Activated gamma-delta T cell (primary cell): ENCODE measurements around the gene MTARC2.

Experiments
- DNase-seq: peaks from one replicate; lab custom pipeline; 2025; lab: John Stamatoyannopoulos, UW

The MTARC2 gene

DNA sequence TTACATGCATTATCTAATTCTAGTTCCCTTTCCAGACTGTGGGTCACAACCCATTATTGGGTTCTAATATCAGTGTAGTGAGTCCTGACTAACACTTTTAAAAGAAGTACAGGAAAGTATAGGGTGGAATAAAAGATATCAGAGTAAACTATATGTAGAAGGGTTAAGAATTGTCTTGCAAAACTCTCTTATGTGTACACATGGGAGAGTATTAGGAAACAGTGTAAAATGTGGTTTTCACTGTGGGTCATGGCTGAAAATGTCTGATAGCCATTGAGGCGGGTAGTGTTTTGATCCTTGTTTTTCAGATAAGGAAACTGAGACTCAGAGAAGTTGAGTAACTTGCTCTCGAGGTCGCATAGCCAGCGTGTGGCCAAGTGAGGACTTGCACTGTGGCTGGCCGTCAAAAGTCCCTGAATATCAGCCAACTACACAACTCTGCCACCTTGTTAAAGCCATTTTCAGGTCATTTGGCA is 20.0 kb downstream of the MTARC2 start:
- DNase-seq: no peak

DNA sequence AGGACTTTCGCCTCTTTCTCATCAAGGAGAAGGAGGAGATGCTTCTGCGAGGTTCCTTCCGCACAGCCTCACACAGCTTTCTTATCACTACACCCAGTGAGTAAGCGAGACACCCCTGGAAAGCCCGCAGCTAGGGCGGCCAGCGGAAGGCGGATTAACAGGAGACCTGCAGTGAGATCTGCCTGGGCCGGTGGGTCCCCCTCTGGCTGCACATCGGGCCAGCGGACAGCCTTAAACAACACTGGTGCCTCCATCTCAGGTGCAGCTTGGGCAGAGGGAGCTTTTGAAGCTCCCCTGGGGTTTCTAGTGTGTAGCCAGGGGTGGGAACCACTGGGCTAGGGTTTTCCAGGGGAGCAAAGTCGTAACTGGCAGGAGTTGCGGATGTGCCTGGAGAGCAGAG is 21.1 kb downstream of the MTARC2 start:
- DNase-seq: no peak

DNA sequence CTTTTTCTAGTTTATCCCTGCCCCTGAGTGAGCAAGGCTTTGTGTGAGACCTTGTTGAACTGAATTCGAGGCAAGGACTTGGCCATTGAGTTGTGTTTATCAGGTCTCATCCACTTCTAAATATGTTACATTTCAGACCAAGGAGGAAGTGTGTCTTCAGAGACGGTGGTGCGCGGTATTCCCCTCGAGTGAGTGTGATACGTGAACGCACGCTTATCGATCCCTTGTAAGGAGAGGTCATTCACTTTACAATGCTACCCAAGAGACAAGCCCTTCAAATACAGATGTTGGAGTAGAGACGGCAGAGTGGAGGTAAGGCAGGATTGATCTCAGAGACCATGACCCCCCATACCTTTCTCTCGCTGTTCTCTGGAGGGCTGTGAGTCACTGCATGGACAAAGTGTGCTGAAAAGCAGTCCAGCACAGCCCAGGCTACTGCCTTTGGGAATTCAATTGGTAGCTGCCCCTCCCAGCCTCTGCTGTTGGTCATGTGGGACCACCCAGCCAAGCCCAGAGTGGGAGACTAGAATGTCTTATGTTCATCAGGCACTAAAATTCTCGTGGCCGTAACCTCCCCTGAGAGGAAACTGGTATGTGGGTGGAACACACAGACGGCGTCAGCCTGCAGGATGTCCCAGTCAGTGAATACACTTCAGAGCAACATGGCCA is 22.3 kb downstream of the MTARC2 start:
- no peak for DNase-seq

DNA sequence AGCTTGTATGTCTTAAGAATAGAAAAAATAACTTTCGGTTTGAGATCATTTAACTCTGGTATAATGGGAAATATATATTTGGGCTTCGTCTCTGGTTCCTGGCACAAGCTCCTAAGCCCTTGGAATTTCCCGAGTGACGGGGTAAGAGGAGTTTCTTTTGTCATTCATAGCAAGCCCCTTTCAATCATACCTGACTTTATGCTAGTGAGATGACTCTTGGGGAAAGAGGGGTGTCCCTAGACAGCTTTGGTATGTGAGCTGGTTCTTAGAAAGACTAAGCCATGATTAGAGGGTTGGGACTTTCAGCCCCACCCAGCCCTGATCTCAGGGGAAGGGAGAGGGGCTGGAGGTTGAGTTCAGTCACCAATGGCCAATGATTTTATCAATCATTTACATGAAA is 24.7 kb downstream of the MTARC2 start:
- DNase-seq: no peak

DNA sequence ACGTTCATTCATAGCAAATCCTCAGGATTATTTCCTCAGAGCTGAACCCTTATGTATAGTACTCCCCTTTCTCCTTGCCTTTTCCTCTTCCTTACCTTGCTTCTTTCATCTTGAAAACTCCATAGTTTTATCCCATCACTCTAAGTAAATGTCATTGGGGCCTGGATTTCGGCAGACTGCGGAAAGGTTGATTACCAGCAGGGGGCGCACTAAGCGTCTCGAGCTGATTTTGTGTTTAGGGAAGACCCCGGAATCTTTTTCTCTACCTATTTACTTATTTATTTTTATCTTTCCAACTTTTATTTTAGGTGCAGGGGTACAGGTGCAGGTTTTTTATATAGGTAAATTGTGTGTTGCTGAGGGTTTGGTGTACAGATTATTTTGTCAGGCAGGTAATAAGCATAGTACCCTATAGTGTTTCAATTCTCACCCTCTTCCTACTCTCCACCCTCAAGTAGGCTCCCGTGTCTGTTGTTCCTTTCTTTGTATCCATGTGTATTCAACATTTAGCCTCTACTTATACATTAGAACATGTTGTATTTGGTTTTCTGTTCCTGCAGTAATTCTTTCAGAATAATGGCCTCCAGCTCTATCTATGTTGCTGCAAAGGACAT is 27.2 kb downstream of the MTARC2 start:
- DNase-seq: no peak

DNA sequence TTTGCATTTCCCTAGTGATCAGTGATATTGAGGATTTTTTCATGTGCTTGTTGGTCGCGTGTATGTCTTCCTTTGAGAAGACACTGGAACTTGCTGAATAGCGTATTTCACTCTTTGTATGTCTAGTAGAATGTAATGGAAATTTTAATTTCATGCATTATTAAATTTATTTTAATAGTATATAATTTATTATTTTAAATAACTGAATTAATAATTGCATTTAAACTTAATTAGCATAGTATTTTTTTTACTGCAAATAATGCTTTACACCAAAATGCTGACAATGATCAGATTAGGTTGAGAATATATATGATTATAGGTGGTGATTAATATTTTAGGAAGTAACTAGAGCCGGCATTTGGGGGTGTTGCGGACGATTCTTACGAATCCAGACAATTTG is 28.1 kb downstream of the MTARC2 start:
- DNase-seq: no peak

DNA sequence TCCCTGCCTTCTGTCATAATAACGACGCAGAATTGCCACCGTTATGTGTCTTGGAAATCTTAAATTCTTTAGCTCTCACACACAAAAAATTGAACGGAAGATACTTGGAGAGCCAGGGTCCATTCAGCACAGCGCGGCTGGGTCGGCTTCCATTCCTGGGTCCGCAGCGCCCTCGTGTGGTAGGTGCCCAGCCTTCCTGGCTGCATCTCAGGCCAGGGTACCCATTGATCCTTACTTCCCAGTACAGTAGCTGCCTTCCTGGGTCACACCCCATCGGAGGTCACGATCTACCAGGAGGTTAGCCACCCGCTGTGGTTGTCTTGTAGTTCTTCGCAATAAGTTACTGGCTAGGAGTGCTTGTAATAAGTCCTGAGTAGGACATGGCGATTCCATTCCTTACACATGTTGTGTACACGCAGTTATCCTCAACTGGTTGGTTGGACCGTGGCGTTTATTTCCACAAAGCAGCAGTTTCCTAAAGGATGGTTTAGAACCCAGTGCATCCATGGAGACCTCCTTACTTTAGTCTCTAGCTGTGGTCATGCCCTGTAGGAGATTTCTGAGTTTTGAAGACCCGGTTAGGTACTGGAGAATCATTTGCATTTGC is 28.7 kb downstream of the MTARC2 start:
- DNase-seq: no peak

DNA sequence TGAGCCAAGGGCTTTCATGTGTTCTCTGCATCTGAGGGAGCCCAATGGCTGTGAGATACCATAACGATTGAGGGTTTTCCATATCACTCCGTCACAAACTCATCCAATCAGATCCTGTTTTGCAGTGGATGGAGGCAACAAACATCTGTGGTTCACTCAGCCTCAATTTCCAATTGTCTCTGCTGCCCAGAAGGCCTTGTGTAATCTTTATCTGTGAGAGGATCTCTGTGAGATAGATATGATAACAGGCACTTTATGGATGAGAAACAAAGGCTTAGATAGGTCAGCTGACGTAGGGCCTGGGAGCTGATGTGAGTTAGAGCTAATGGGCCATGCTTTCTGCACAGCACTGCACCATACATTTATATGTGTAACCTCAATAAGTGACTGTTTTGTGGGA is 35.3 kb downstream of the MTARC2 start:
- no peak for DNase-seq

DNA sequence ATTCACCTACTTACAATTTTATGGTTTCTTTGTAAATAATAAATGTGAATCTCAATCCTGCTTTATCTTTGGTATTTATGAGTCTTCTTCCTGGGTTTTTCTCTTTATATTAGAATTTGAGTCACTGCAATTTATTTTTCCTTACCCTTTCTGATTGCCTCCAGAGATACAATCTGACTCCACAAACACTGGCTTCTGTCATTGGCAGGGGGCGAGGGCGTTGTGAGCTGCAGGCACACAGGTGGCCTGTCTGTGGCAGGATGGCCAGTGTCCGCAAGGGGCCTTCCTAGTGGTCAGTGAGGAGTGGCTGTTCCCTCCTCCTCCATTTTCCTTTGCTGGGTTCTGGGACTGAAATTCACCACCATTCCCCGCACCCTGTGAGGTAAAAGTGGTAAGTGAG is 36.6 kb downstream of the MTARC2 start:
- no peak for DNase-seq

DNA sequence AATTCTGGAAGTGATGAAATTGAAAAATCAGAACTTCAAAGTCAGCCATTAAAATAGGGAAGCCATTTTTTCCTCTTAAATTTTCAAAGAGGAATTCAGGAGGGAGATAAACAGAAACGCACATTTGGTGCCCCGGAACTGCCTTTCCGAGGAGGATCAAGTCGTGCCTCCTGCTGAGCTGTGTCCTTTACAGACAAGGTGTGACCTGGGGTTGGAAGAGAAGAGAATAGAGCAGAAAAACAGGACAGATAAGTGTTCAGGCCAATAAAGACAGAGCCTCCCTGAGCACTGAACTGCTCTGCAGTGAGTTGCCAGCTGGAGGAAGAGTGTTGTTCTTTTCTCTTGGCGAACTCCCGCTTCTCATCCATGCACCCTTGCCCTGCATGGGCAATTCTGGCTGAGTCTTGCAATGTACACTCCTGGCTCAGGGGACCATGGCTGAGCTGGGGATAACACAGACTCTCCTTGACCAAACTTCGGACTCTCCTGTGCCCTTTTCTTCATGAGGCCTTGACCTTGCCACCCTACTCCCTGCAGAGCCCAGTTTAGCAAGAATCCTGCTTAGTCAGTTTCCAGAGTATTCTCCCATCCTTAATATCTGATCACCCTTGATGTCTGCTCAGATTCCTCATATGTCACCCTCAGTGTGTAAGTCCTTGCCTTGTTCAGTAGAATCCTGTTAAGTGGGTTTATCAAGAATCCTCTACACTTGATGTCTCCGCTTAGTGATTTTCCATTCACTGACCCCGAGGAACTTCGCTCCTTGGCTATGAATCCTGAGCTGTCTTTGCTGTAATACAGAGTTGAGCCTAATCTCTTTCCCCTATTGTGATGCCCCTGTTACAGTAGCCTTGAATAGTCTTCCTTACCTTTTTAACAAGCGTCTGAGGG is 37.3 kb downstream of the MTARC2 start:
- no peak for DNase-seq

DNA sequence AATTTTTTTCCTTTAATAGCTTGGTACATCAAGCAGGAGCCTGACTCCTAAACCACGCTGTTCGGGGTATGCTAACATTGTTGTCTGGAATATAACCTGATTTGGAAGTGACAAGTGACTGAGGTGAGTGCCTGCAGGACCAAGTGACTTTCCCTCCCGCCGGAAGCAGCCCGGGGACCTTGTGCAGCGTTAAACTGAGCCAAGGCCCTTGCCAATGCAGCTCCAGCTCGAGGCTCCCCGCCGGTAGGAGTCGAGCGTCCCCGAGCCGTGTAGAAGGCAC is 37.9 kb downstream of the MTARC2 start:
- no peak for DNase-seq

DNA sequence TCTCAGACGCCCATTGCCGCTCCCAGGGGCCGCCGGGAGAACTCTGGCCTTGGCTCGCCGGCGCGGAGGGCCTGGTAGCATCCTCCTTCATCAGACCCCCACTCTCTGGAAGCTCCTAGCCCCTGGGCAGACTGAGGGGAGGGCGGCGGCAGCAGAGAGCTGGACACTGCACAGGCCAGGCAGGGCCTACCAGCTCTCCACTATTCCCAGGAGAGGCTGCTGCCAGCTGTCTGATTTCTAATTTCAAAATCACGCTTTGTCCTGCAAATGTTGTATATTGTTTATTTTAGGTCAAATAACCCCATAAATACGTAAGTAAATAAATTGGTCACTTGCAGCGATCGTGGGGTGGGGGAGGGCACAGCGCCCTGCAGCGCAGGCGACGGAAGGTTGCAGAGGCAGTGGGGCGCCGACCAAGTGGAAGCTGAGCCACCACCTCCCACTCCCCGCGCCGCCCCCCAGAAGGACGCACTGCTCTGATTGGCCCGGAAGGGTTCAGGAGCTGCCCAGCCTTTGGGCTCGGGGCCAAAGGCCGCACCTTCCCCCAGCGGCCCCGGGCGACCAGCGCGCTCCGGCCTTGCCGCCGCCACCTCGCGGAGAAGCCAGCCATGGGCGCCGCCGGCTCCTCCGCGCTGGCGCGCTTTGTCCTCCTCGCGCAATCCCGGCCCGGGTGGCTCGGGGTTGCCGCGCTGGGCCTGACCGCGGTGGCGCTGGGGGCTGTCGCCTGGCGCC is 38.4 kb downstream of the MTARC2 start, which contains the start of gene MTARC1:
Gene MTARC1, plus strand, starts transcription at position 577 of the 732 bp plus-strand sequence. Its CDS starts 32 bp downstream, at position 609.
- DNase-seq: no peak

DNA sequence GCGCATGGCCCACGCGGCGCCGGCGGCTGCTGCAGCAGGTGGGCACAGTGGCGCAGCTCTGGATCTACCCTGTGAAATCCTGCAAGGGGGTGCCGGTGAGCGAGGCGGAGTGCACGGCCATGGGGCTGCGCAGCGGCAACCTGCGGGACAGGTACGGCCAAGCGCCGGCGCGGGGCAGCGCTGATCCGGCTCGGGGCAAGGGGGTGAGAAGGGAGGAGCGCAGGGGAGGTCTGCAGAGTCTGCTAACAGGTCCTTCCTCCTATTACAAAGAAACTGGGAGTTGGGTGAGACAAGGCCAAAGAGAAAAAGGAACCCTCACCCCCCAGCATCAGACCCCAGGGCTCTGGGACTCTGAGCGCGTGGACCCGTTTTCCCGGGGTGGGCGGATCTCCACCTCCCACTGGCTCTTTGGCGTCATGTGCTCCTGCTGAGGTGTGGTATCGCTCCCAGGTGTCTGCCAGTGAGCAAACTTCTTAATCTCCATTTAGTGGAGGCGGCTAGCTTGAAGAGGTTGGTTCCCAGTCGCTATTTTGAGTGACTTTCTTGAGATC is 39.0 kb downstream of the MTARC2 start:
- no peak for DNase-seq

DNA sequence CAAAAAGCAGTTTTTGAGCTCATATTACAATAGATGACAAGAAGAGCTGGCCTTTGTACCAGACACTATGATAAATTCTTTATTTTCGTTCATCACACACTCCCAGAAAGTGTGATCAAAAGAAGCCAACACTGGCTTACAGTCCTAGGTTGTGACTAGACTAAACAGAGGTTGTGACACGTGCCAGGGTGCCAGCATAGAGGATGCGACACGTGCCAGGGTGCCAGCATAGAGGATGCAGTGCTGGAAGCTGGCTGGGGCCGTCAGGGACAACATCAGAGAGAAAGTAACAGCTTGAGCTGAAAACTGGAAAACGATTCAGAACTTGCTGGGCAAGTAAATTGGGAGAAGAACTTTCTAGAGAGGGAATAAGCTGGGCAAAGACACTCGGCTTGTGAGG is 40.8 kb downstream of the MTARC2 start:
- no peak for DNase-seq

DNA sequence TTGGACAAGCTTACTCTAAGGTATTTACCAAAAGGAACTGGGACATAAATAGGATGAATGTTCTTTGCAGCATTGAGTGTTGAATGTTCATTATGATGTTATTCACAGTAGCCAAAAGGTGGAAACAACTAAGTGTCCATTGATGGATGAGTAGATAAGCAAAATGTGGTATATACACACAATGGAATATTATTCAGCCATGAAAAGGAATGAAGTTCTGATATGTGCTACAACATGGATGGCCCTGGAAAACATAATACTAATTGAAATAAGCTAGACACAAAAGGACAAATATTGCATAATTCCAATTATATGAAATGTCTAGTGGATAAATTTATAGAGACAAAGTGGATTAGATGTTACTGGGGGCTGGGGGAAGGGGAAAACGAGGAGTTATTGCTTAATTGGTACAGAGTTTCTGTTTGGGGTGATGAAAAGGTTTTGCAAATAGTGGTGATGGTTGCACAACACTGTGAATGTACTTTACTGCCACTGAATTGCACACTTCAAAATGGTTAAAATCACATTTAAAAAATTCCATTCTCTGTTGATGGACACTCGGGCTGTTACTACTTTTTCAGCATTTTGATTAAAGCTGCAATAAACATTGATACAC is 41.5 kb downstream of the MTARC2 start:
- no peak for DNase-seq

DNA sequence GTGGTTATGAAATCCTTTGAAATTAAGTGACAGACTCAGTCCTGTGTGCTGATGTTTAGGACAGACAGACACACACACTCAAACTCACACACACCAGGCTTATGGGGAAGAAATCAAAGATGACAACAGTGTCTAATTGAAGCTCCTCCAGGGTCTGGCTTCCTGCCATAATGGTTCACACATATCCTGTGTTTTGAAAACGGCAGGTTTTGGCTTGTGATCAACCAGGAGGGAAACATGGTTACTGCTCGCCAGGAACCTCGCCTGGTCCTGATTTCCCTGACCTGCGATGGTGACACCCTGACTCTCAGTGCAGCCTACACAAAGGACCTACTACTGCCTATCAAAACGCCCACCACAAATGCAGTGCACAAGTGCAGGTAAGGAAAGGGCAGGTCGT is 43.2 kb downstream of the MTARC2 start:
- no peak for DNase-seq

DNA sequence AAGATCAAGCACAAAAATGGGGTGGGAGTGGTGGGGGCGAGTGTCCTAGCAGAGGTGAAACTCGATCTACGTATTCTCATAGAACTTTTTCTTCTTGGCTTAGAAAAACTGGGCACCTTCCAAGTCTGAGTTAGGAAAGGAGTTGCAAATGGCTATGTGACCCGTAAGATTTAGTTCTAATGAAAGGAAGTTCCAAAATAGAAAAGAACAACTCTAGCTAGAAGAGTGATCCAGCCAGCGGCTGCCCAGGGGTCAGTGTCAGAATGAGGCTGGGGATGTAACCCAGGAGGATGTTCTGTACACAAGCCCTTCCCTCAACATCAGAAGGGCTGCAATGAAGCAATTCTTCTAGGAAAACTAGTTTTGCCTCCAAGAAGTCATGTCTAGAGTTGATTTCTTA is 43.8 kb downstream of the MTARC2 start:
- DNase-seq: no peak

DNA sequence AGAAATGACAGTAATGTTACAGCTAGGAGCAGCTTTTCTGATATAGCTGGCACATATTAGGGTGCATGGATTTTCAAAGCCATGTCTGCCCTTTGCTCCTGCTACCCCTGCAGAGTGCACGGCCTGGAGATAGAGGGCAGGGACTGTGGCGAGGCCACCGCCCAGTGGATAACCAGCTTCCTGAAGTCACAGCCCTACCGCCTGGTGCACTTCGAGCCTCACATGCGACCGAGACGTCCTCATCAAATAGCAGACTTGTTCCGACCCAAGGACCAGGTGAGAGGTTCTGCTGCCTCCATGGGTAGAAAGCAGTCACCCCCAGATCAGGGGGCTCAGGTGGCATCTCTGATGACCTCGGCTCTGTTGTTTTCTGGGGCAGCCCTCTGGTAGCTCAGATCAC is 48.4 kb downstream of the MTARC2 start:
- DNase-seq: no peak

DNA sequence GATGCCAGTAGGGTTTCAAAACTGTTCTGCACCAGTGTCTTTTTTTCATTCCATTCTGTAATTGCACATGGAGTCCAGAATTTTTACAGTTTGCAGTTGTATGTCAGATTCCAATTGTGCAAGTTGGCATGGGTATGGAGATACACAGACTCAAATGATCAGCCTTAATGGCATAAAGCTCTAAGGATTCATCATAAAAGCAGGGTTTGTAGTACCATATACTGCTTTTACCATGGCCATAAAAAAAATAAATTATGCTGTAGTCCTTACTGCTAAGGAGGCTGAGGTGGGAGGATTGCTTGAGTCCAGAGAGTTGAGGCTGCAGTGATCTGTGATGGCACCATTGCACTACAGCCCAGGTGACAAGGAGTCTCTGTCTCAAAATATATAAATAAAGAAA is 48.9 kb downstream of the MTARC2 start:
- DNase-seq: no peak

DNA sequence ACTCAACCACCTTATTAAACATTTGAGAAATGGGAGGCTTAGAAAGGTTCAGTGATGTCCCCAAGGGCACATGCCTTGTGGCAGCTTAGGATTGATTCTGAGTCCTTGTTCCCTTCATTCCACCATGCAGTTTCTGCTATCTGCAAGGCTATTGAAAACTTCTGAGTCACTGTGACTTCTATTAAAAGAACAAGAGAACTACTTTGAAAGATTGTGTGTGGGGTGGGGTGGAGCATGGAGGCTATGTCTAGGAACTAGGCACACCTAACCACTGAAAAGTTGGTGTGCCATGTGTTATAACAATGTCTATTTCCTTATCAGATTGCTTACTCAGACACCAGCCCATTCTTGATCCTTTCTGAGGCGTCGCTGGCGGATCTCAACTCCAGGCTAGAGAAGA is 49.4 kb downstream of the MTARC2 start:
- DNase-seq: no peak

DNA sequence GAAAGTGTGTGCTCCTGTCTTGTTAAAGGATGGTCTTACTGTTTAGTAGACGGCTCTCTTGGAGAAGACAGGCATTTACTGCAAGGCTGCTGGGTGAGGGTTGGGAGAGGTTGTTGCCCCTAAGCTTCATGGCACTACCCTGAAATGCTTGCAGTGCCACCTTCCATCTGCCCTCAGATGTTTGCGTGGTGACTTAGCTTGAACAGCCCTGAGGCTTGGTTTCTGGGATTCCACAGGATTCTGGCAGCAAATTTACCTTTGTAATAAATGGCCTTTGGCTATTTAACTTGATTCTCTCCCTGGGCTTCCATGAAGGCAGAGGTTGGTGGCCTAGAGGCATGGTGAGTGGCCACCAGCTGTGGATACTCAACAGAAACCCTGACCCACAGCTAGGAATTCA is 50.2 kb downstream of the MTARC2 start:
- no peak for DNase-seq
